ENCODE measurements around the gene MAT2B.

Gene MAT2B

GRCh38 chr5:163502521-163502920 is 2.9 kb upstream of the MAT2B start:
- peak overlapping the region; percentile 87 for H3K27ac ChIP-seq (replicated peaks)
- H3K4me3 ChIP-seq (replicated peaks; ENCODE audit: insufficient read depth, low read length) = no peak overlapping the region
- DNase-seq (ENCODE audit: low read depth in 1 of 2, low spot score in 1 of 2) = no peak

GRCh38 chr5:163503106-163504078 is 2.0 kb upstream of the MAT2B start:
- TF ChIP-seq, protein P1, sequence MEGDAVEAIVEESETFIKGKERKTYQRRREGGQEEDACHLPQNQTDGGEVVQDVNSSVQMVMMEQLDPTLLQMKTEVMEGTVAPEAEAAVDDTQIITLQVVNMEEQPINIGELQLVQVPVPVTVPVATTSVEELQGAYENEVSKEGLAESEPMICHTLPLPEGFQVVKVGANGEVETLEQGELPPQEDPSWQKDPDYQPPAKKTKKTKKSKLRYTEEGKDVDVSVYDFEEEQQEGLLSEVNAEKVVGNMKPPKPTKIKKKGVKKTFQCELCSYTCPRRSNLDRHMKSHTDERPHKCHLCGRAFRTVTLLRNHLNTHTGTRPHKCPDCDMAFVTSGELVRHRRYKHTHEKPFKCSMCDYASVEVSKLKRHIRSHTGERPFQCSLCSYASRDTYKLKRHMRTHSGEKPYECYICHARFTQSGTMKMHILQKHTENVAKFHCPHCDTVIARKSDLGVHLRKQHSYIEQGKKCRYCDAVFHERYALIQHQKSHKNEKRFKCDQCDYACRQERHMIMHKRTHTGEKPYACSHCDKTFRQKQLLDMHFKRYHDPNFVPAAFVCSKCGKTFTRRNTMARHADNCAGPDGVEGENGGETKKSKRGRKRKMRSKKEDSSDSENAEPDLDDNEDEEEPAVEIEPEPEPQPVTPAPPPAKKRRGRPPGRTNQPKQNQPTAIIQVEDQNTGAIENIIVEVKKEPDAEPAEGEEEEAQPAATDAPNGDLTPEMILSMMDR (IDR thresholded peaks at IDR 0.05; ENCODE audit: insufficient read depth, low read length) = peak; percentile 17
- TF ChIP-seq GABPA (IDR thresholded peaks at IDR 0.05; ENCODE audit: low read depth) (no peak), POLR2AphosphoS5 (IDR thresholded peaks at IDR 0.05; ENCODE audit: low read depth) (peak; percentile 64), REST (IDR thresholded peaks at IDR 0.05; ENCODE audit: insufficient replicate concordance, low read depth) (peak; percentile 46), SPI1 (IDR thresholded peaks at IDR 0.05; ENCODE audit: borderline replicate concordance, low read depth) (no peak)

More at GRCh38 chr5:163502521-163502920, 2.9 kb upstream of the MAT2B start:
- no peak for TF ChIP-seq SPI1 (IDR thresholded peaks at IDR 0.05; ENCODE audit: borderline replicate concordance, low read depth)
- no peaks in the 10 kb centered on the region for H3K27me3 ChIP-seq (ENCODE audit: insufficient read depth, poor library complexity, severe bottlenecking)

GRCh38 chr5:163504079-163504931 is 1.1 kb upstream of the MAT2B start:
- DNase-seq (ENCODE audit: low read depth in 1 of 2, low spot score in 1 of 2) = peak; percentile 27 to 70
- Histone ChIP-seq H3K27ac (replicated peaks) (peak overlapping the region; percentile 87), H3K4me3 (replicated peaks; ENCODE audit: insufficient read depth, low read length) (peak overlapping the region; percentile 74), H3K27me3 (ENCODE audit: insufficient read depth, poor library complexity, severe bottlenecking) (no peaks in the 10 kb centered on the region)
- TF ChIP-seq SPI1 (IDR thresholded peaks at IDR 0.05; ENCODE audit: borderline replicate concordance, low read depth) = peak; percentile 12; the same call in 1 of the 2 replicates
- TF ChIP-seq, protein P1 (IDR thresholded peaks at IDR 0.05; ENCODE audit: insufficient read depth, low read length) = no peak
- TF ChIP-seq REST (IDR thresholded peaks at IDR 0.05; ENCODE audit: insufficient replicate concordance, low read depth) = peak; percentile 35
- TF ChIP-seq POLR2AphosphoS5 (IDR thresholded peaks at IDR 0.05; ENCODE audit: low read depth) = peak; percentile 71

More at GRCh38 chr5:163503106-163504078, 2.0 kb upstream of the MAT2B start:
- H3K27me3 ChIP-seq (ENCODE audit: insufficient read depth, poor library complexity, severe bottlenecking) = no peaks in the 10 kb centered on the region
- H3K27ac ChIP-seq (replicated peaks) = peak overlapping the region; percentile 87
- DNase-seq (ENCODE audit: low read depth in 1 of 2, low spot score in 1 of 2) = peak; percentile 55 to 83
- H3K4me3 ChIP-seq (replicated peaks; ENCODE audit: insufficient read depth, low read length) = peak overlapping the region; percentile 74

- Histone ChIP-seq H3K4me3 (replicated peaks; ENCODE audit: insufficient read depth, low read length) (peak overlapping the region; percentile 74), H3K27me3 (ENCODE audit: insufficient read depth, poor library complexity, severe bottlenecking) (no peaks in the 10 kb centered on the region), H3K27ac (replicated peaks) (peak overlapping the region; percentile 87)
- TF ChIP-seq SPI1 (IDR thresholded peaks at IDR 0.05; ENCODE audit: borderline replicate concordance, low read depth) = no peak
- TF ChIP-seq GABPA (IDR thresholded peaks at IDR 0.05; ENCODE audit: low read depth) = no peak
- no peak for TF ChIP-seq POLR2AphosphoS5 (IDR thresholded peaks at IDR 0.05; ENCODE audit: low read depth)
- TF ChIP-seq REST (IDR thresholded peaks at IDR 0.05; ENCODE audit: insufficient replicate concordance, low read depth) = no peak
- TF ChIP-seq, protein P1 (IDR thresholded peaks at IDR 0.05; ENCODE audit: insufficient read depth, low read length) = no peak
- DNase-seq (ENCODE audit: low read depth in 1 of 2, low spot score in 1 of 2) = no peak
Measured at GRCh38 chr5:163505049-163505367, 411 bp upstream of the MAT2B start.

Data from HL-60 (cell line).